Epidermal melanocyte (primary cell): ENCODE data around the gene SLC35G3.
"Not testable (repeated sequence)": the region's sequence is repeated elsewhere in the genome, so short reads cannot be mapped to it uniquely, and the experiment has no call there.

ENCODE experiments used
- DNase-seq: peaks from one replicate; pipeline ENCODE4 v3.0.0; 2011; ENCODE audit warnings: low spot score; ENCODE audit not compliant: insufficient read length

The SLC35G3 gene

GRCh38 chr17:35212668-35213067 lies 18.5 kb upstream of the SLC35G3 start:
- no peak for DNase-seq

- no peak for DNase-seq
Observed at GRCh38 chr17:35210741-35211140, 16.5 kb upstream of the SLC35G3 start.

- not testable (repeated sequence) for DNase-seq
Observed at GRCh38 chr17:35202582-35202981, 8.4 kb upstream of the SLC35G3 start.

- not testable (repeated sequence) for DNase-seq
Observed at GRCh38 chr17:35195062-35195461, 869 bp upstream of the SLC35G3 start.

- no peak for DNase-seq
Observed at GRCh38 chr17:35192708-35193107, 1.5 kb downstream of the SLC35G3 start.

- DNase-seq: no peak
Observed at GRCh38 chr17:35191001-35191695, 3.0 kb downstream of the SLC35G3 start.

- DNase-seq: no peak
Observed at GRCh38 chr17:35189291-35189690, 4.9 kb downstream of the SLC35G3 start.

- DNase-seq: no peak
Observed at GRCh38 chr17:35188111-35188510, 6.1 kb downstream of the SLC35G3 start.

GRCh38 chr17:35187481-35187880 lies 6.7 kb downstream of the SLC35G3 start:
- no peak for DNase-seq

GRCh38 chr17:35185849-35186248 lies 8.3 kb downstream of the SLC35G3 start:
- no peak for DNase-seq

GRCh38 chr17:35184274-35184673 lies 9.9 kb downstream of the SLC35G3 start:
- no peak for DNase-seq

GRCh38 chr17:35183332-35183731 lies 10.9 kb downstream of the SLC35G3 start:
- no peak for DNase-seq

- DNase-seq: not testable (repeated sequence)
Observed at GRCh38 chr17:35179379-35179778, 14.8 kb downstream of the SLC35G3 start.

- no peak for DNase-seq
Observed at GRCh38 chr17:35176897-35177296, 17.3 kb downstream of the SLC35G3 start.

- DNase-seq: no peak
Observed at GRCh38 chr17:35175638-35176415, 18.4 kb downstream of the SLC35G3 start.

- no peak for DNase-seq
Observed at GRCh38 chr17:35174835-35175334, 19.3 kb downstream of the SLC35G3 start.

GRCh38 chr17:35172321-35172720 lies 21.9 kb downstream of the SLC35G3 start:
- DNase-seq: not testable (repeated sequence)

- DNase-seq: no peak
Observed at GRCh38 chr17:35171834-35172233, 22.4 kb downstream of the SLC35G3 start.

- no peak for DNase-seq
Observed at GRCh38 chr17:35170968-35171771, 23.0 kb downstream of the SLC35G3 start.

- DNase-seq: no peak
Observed at GRCh38 chr17:35169835-35170363, 24.3 kb downstream of the SLC35G3 start.

GRCh38 chr17:35167666-35168065 lies 26.5 kb downstream of the SLC35G3 start:
- DNase-seq: no peak
